A549 (cell line): ENCODE data around the gene PRKN. TPM values are rescaled to one million over a fixed set of nuclear protein-coding genes. Genes with fewer than 3 reads are reported as not detected.

Experiments
- ATAC-seq, 2 experiments: fragments of 200-7000 bp in 1 of 2; fragments of >200 bp in 1 of 2; cut with Nextera tagmentation in 1 of 2; cut with Tn5 transposase in 1 of 2; 3 replicates each; pipeline versions ENCODE4 v1.8.0 to v1.9.1; 2018 to 2020; ENCODE audit warnings: mild to moderate bottlenecking in 1 of 2, moderate library complexity in 1 of 2
- CTCF ChIA-PET: fragments of 300-600 bp; sonication (Branson Sonifier 250); formaldehyde crosslinking; extraction: SDS; loops from one replicate; lab custom pipeline; 2021; ENCODE audit warnings: antibody characterized with exemption, inconsistent platforms; lab: Yijun Ruan, JAX
- POLR2A ChIA-PET: fragments of 350-600 bp; formaldehyde crosslinking; extraction: SDS; loops from one replicate; lab custom pipeline; 2021; ENCODE audit warnings: antibody characterized with exemption, inconsistent platforms; lab: Yijun Ruan, JAX
- DNase-seq, 2 experiments: peaks; one replicate each; pipeline versions ENCODE4 v3.0.0 to v3.0.0-alpha.2; 2011 to 2016; ENCODE audit warnings: low read depth in 1 of 2, low spot score in 1 of 2
- FAIRE-seq: peaks from 2 replicates; lab custom pipeline; 2011; peaks lifted over from hg19 to GRCh38; lab: Jason Lieb, UNC
- H3K27ac ChIP-seq, 2 experiments: fragments of >200 bp; sonication (Bioruptor Twin); formaldehyde crosslinking; 3 replicates each; pipeline ENCODE4 v1.5.1; 2016 to 2017
- H3K4me1 ChIP-seq: fragments of >200 bp; sonication (Bioruptor Twin); formaldehyde crosslinking; 3 replicates; pipeline ENCODE4 v1.6.1; 2016
- H3K4me2 ChIP-seq: fragments of >200 bp; sonication (Bioruptor Twin); formaldehyde crosslinking; 3 replicates; pipeline ENCODE4 v1.6.1; 2016
- H3K4me3 ChIP-seq: fragments of >200 bp; sonication (Bioruptor Twin); formaldehyde crosslinking; 3 replicates; pipeline ENCODE4 v1.5.1; 2016
- H3K9me3 ChIP-seq: fragments of >200 bp; sonication (Bioruptor Twin); formaldehyde crosslinking; 3 replicates; pipeline ENCODE4 v1.6.1; 2016
- CBX2 ChIP-seq: fragments of 200-600 bp; sonication (generic); IDR thresholded peaks from 2 replicates; pipeline ENCODE4 v1.6.1; 2016; ENCODE audit warnings: low read depth, mild to moderate bottlenecking, borderline replicate concordance
- CBX8 ChIP-seq: fragments of 200-600 bp; sonication (generic); IDR thresholded peaks from 2 replicates; pipeline ENCODE4 v1.6.1; 2016
- EHMT2 ChIP-seq: fragments of 200-600 bp; sonication (generic); IDR thresholded peaks from 2 replicates; pipeline ENCODE4 v1.6.1; 2016; ENCODE audit warnings: antibody characterized with exemption, low read depth, mild to moderate bottlenecking, moderate library complexity
- ESRRA ChIP-seq: fragments of 150-350 bp; IDR thresholded peaks from 2 replicates; pipeline ENCODE4 v1.6.1; 2014; ENCODE audit warnings: mild to moderate bottlenecking, low read length, borderline replicate concordance
- FOSB ChIP-seq: fragments of 250-450 bp; sonication (Bioruptor Pico); IDR thresholded peaks from 2 replicates; pipeline ENCODE4 v1.5.0; 2020; ENCODE audit warnings: mild to moderate bottlenecking, moderate library complexity
- HDAC2 ChIP-seq: fragments of 200-600 bp; sonication (generic); IDR thresholded peaks from 2 replicates; pipeline ENCODE4 v1.6.1; 2016
- JUN ChIP-seq, 2 experiments: fragments of >200 bp; sonication (Bioruptor Twin); formaldehyde crosslinking; IDR thresholded peaks; 2 replicates in 1 of 2; 3 replicates in 1 of 2; pipeline ENCODE4 v1.6.1; 2016 to 2017
- MAFK ChIP-seq: fragments of 450-650 bp; IDR thresholded peaks from 2 replicates; pipeline ENCODE4 v1.6.1; 2014; ENCODE audit not compliant: partially characterized antibody
- NFE2L2 ChIP-seq: fragments of 150-350 bp; conservative IDR thresholded peaks from 2 replicates; pipeline ENCODE4 v1.6.1; 2014; ENCODE audit warnings: low read length
- PHF8 ChIP-seq: fragments of 200-600 bp; sonication (generic); IDR thresholded peaks from 2 replicates; pipeline ENCODE4 v1.6.1; 2016; ENCODE audit warnings: low read depth, mild to moderate bottlenecking, antibody characterized with exemption, moderate library complexity, borderline replicate concordance
- POLR2AphosphoS2 ChIP-seq: conservative IDR thresholded peaks from 2 replicates; pipeline ENCODE4 v1.6.1; 2012; ENCODE audit warnings: low read length, improper control_type of control experiment, inconsistent platforms
- RARB ChIP-seq: fragments of 250-450 bp; sonication (Bioruptor Pico); IDR thresholded peaks from 2 replicates; pipeline ENCODE4 v1.8.0; 2021; ENCODE audit warnings: mild to moderate bottlenecking, moderate library complexity
- SREBF2 ChIP-seq: fragments of 450-650 bp; IDR thresholded peaks from 2 replicates; pipeline ENCODE4 v1.6.1; 2014; ENCODE audit warnings: mild to moderate bottlenecking, moderate library complexity
- ZC3H11A ChIP-seq: fragments of 450-650 bp; IDR thresholded peaks from 2 replicates; pipeline ENCODE4 v1.6.1; 2014; ENCODE audit warnings: antibody characterized with exemption, mild to moderate bottlenecking
- WGBS: methylation state at CpG from one replicate; pipeline ENCODE4 v1.1.6; 2017; ENCODE audit errors: missing lambda C conversion rate; 5-methylcytosine and 5-hydroxymethylcytosine counted together
- polyA plus RNA-seq, 4 experiments: library from polyadenylated mRNA; depleted of rRNA in 3 of 4; stranded (reverse); fragments of >200 nt; fragmentation: RNase III in 1 of 4; extraction: RNeasy Plus Mini Kit Qiagen cat#74134 plus additional on column Dnase treatment in 1 of 4; gene quantifications; 2 replicates in 3 of 4; 3 replicates in 1 of 4; pipeline ENCODE4 v1.2.3, GENCODE V29; 2011 to 2017
- TF ChIP-seq, protein P1 (sequence below): fragments of 200-600 bp; sonication (generic); IDR thresholded peaks from 2 replicates; pipeline ENCODE4 v1.6.1; 2016; ENCODE audit warnings: antibody characterized with exemption, mild to moderate bottlenecking, moderate library complexity
- TF ChIP-seq, protein P2 (sequence below): IDR thresholded peaks from 2 replicates; pipeline ENCODE4 v1.6.1; 2012
- TF ChIP-seq, protein P3 (sequence below): fragments of >200 bp; sonication (Bioruptor Twin); formaldehyde crosslinking; IDR thresholded peaks from 3 replicates; pipeline ENCODE4 v1.5.1; 2016
- TF ChIP-seq, protein P4 (sequence below): fragments of 150-350 bp; IDR thresholded peaks from 2 replicates; pipeline ENCODE4 v1.6.1; 2014; ENCODE audit warnings: low read depth, mild to moderate bottlenecking, low read length

The PRKN gene
- polyA plus RNA-seq, 2 of the 4 experiments (the other 2 are of a cell fraction), result 0.36 to 0.39 TPM

DNA sequence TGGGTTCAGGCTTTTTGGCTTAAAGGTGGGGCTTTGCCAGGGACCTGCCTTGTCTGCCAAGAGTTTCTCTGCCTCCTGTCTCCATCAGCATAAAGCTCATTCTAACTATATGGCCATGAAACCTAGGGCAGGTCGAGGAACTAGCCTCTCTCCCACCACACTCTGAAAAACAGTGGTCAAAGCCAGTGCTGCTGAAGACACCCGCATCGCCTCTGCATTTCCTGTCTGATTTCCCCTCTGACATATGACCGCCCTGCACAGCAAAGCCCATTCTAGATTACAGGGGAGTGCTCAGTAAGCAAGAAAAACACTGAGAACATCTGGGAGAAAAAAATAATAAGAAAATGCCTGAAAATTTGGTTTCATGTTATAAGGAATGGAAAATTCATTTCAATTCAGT, 573.6 kb downstream of the PRKN start:
- Histone ChIP-seq H3K9me3 (no peaks in the 10 kb centered on the region), H3K27ac (no peak overlapping the region), H3K4me2 (no peak overlapping the region), H3K4me3 (no peak overlapping the region), H3K4me1 (no peaks in the 10 kb centered on the region)
- DNase-seq (no peak), FAIRE-seq (no peak), ATAC-seq (no peak)
- POLR2A ChIA-PET, result no interaction called here
- CTCF ChIA-PET, result no interaction called here
- TF ChIP-seq, protein P1, sequence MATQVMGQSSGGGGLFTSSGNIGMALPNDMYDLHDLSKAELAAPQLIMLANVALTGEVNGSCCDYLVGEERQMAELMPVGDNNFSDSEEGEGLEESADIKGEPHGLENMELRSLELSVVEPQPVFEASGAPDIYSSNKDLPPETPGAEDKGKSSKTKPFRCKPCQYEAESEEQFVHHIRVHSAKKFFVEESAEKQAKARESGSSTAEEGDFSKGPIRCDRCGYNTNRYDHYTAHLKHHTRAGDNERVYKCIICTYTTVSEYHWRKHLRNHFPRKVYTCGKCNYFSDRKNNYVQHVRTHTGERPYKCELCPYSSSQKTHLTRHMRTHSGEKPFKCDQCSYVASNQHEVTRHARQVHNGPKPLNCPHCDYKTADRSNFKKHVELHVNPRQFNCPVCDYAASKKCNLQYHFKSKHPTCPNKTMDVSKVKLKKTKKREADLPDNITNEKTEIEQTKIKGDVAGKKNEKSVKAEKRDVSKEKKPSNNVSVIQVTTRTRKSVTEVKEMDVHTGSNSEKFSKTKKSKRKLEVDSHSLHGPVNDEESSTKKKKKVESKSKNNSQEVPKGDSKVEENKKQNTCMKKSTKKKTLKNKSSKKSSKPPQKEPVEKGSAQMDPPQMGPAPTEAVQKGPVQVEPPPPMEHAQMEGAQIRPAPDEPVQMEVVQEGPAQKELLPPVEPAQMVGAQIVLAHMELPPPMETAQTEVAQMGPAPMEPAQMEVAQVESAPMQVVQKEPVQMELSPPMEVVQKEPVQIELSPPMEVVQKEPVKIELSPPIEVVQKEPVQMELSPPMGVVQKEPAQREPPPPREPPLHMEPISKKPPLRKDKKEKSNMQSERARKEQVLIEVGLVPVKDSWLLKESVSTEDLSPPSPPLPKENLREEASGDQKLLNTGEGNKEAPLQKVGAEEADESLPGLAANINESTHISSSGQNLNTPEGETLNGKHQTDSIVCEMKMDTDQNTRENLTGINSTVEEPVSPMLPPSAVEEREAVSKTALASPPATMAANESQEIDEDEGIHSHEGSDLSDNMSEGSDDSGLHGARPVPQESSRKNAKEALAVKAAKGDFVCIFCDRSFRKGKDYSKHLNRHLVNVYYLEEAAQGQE, result no peak
- TF ChIP-seq EHMT2 (no peak), JUN (IDR thresholded peaks at IDR 0.05) (no peak), CBX8 (no peak), NFE2L2 (no peak), POLR2AphosphoS2 (no peak), MAFK (no peak), ESRRA (no peak), FOSB (CRISPR knock-in tag) (no peak)
- TF ChIP-seq, protein P2, sequence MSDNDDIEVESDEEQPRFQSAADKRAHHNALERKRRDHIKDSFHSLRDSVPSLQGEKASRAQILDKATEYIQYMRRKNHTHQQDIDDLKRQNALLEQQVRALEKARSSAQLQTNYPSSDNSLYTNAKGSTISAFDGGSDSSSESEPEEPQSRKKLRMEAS, result no peak
- WGBS, result 70% methylated on average over 4 of the region's 4 CpGs

DNA sequence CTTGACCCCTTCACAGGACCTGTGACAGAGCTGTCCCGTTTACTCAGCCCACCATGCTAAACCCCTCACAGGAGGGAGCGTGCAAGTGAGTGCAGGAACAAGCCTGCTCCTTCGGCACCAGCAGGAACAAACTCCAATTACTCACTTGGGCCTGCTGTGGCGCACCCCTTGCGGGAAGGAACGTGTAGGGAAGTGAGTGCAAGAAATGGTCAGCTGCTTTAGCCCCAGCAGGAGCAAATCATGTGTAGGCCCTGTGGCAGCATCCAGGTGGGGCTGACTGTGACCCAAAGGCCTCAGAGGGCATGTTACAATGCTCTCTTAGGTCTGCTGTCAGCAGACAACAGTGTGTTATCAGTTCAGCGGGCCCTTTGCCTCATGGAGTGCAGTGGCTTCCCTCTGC, 574.4 kb downstream of the PRKN start:
- no peak overlapping the region for H3K4me3 ChIP-seq
- DNase-seq (no peak), FAIRE-seq (no peak), ATAC-seq (no peak)
- 66% methylated on average over 6 of the region's 7 CpGs for WGBS
- no peaks in the 10 kb centered on the region for H3K4me1 ChIP-seq
- TF ChIP-seq SREBF2, result no peak
- TF ChIP-seq, protein P3, sequence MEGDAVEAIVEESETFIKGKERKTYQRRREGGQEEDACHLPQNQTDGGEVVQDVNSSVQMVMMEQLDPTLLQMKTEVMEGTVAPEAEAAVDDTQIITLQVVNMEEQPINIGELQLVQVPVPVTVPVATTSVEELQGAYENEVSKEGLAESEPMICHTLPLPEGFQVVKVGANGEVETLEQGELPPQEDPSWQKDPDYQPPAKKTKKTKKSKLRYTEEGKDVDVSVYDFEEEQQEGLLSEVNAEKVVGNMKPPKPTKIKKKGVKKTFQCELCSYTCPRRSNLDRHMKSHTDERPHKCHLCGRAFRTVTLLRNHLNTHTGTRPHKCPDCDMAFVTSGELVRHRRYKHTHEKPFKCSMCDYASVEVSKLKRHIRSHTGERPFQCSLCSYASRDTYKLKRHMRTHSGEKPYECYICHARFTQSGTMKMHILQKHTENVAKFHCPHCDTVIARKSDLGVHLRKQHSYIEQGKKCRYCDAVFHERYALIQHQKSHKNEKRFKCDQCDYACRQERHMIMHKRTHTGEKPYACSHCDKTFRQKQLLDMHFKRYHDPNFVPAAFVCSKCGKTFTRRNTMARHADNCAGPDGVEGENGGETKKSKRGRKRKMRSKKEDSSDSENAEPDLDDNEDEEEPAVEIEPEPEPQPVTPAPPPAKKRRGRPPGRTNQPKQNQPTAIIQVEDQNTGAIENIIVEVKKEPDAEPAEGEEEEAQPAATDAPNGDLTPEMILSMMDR, result no peak
- no peak for TF ChIP-seq HDAC2
- TF ChIP-seq ZC3H11A, result no peak
- TF ChIP-seq RARB (CRISPR knock-in tag), result no peak
- TF ChIP-seq, protein P4, sequence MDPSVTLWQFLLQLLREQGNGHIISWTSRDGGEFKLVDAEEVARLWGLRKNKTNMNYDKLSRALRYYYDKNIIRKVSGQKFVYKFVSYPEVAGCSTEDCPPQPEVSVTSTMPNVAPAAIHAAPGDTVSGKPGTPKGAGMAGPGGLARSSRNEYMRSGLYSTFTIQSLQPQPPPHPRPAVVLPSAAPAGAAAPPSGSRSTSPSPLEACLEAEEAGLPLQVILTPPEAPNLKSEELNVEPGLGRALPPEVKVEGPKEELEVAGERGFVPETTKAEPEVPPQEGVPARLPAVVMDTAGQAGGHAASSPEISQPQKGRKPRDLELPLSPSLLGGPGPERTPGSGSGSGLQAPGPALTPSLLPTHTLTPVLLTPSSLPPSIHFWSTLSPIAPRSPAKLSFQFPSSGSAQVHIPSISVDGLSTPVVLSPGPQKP, result no peak
- no peak for TF ChIP-seq CBX2
- no peak for TF ChIP-seq PHF8
- ChIA-PET CTCF (no interaction called here), POLR2A (no interaction called here)
- no peaks in the 10 kb centered on the region for H3K9me3 ChIP-seq
- H3K27ac ChIP-seq, result no peak overlapping the region
- no peak overlapping the region for H3K4me2 ChIP-seq
